SK-N-SH treated with all-trans-retinoic acid at 6 μM for 48 hours (cell line): ENCODE results near the gene RAD51B.

Experiments
- ATAC-seq: fragments of 200-7000 bp; cut with Tn5 transposase; 3 replicates; pipeline ENCODE4 v1.9.1; 2020; ENCODE audit warnings: mild to moderate bottlenecking, moderate library complexity
- ARNTL ChIP-seq: fragments of 450-650 bp; formaldehyde crosslinking; IDR thresholded peaks from 2 replicates; pipeline ENCODE4 v1.5.0; 2020; ENCODE audit warnings: low read depth, mild to moderate bottlenecking, moderate library complexity, borderline replicate concordance
- BACH2 ChIP-seq: fragments of 250-450 bp; sonication (Bioruptor Pico); IDR thresholded peaks from 2 replicates; pipeline ENCODE4 v1.9.0; 2021; ENCODE audit warnings: mild to moderate bottlenecking, borderline replicate concordance
- CREB5 ChIP-seq: fragments of 250-450 bp; sonication (Bioruptor Pico); IDR thresholded peaks from 2 replicates; pipeline ENCODE4 v1.5.1; 2020; ENCODE audit warnings: low read depth, mild to moderate bottlenecking, moderate library complexity
- CSDC2 ChIP-seq: fragments of 250-450 bp; sonication (Bioruptor Pico); IDR thresholded peaks from 2 replicates; pipeline ENCODE4 v1.5.0; 2020; ENCODE audit warnings: mild to moderate bottlenecking, moderate library complexity
- CSRNP3 ChIP-seq: fragments of 250-450 bp; sonication (Bioruptor Pico); IDR thresholded peaks from 2 replicates; pipeline ENCODE4 v1.5.1; 2021; ENCODE audit warnings: mild to moderate bottlenecking, moderate library complexity
- ESRRG ChIP-seq: fragments of 250-450 bp; sonication (Bioruptor Pico); IDR thresholded peaks from 2 replicates; pipeline ENCODE4 v1.6.1; 2021; ENCODE audit warnings: mild to moderate bottlenecking
- GLIS3 ChIP-seq: fragments of 250-450 bp; sonication (Bioruptor Pico); IDR thresholded peaks from 2 replicates; pipeline ENCODE4 v1.5.0; 2020; ENCODE audit warnings: mild to moderate bottlenecking, moderate library complexity
- ISL1 ChIP-seq: fragments of 250-450 bp; sonication (Bioruptor Pico); IDR thresholded peaks from 2 replicates; pipeline ENCODE4 v2.1.2; 2022; ENCODE audit warnings: mild to moderate bottlenecking, moderate library complexity
- OSR1 ChIP-seq: fragments of 250-450 bp; sonication (Bioruptor Pico); IDR thresholded peaks from 2 replicates; pipeline ENCODE4 v1.8.0; 2022; ENCODE audit warnings: moderate library complexity, mild to moderate bottlenecking, inconsistent platforms
- PATZ1 ChIP-seq: fragments of 250-450 bp; sonication (Bioruptor Pico); IDR thresholded peaks from 2 replicates; pipeline ENCODE4 v1.8.0; 2020; ENCODE audit warnings: mild to moderate bottlenecking, moderate library complexity, borderline replicate concordance
- POU6F1 ChIP-seq: fragments of 250-450 bp; sonication (Bioruptor Pico); IDR thresholded peaks from 2 replicates; pipeline ENCODE4 v1.8.0; 2021; ENCODE audit warnings: low read depth, mild to moderate bottlenecking, moderate library complexity, borderline replicate concordance
- RARB ChIP-seq: fragments of 250-450 bp; sonication (Bioruptor Pico); IDR thresholded peaks from 2 replicates; pipeline ENCODE4 v1.8.0; 2021; ENCODE audit warnings: mild to moderate bottlenecking, moderate library complexity
- SNAI2 ChIP-seq: fragments of 250-450 bp; sonication (Bioruptor Pico); IDR thresholded peaks from 2 replicates; pipeline ENCODE4 v1.5.0; 2020; ENCODE audit warnings: mild to moderate bottlenecking, moderate library complexity
- TCF4 ChIP-seq: fragments of 250-450 bp; sonication (Bioruptor Pico); IDR thresholded peaks from 2 replicates; pipeline ENCODE4 v1.8.0; 2021; ENCODE audit warnings: mild to moderate bottlenecking, moderate library complexity, borderline replicate concordance
- TSHZ2 ChIP-seq: fragments of 250-450 bp; sonication (Bioruptor Pico); IDR thresholded peaks from 2 replicates; pipeline ENCODE4 v1.5.0; 2020; ENCODE audit warnings: mild to moderate bottlenecking, moderate library complexity
- ZC3H10 ChIP-seq: fragments of 250-450 bp; sonication (Bioruptor Pico); IDR thresholded peaks from 2 replicates; pipeline ENCODE4 v1.5.1; 2021; ENCODE audit warnings: mild to moderate bottlenecking, moderate library complexity
- ZFP3 ChIP-seq: fragments of 250-450 bp; sonication (Bioruptor Pico); IDR thresholded peaks from 2 replicates; pipeline ENCODE4 v1.5.0; 2020; ENCODE audit warnings: mild to moderate bottlenecking, moderate library complexity
- ZNF8 ChIP-seq: fragments of 450-650 bp; formaldehyde crosslinking; IDR thresholded peaks from 2 replicates; pipeline ENCODE4 v1.5.0; 2020; ENCODE audit warnings: mild to moderate bottlenecking, moderate library complexity

The RAD51B gene

GRCh38 chr14:67951529-67952135 lies 132.1 kb downstream of the RAD51B start:
- TF ChIP-seq CREB5 = no peak
- TF ChIP-seq CSDC2 (CRISPR knock-in tag) = no peak
- TF ChIP-seq BACH2 = no peak
- TF ChIP-seq PATZ1 (CRISPR knock-in tag) = no peak
- TF ChIP-seq ISL1 = no peak
- no peak for TF ChIP-seq ESRRG (CRISPR knock-in tag)
- no peak for TF ChIP-seq CSRNP3 (CRISPR knock-in tag)
- no peak for TF ChIP-seq ARNTL (CRISPR knock-in tag)
- no peak for TF ChIP-seq TSHZ2 (CRISPR knock-in tag)
- TF ChIP-seq SNAI2 = no peak
- ATAC-seq = no peak

GRCh38 chr14:67952381-67952780 lies 132.8 kb downstream of the RAD51B start:
- ATAC-seq = no peak
- no peak for TF ChIP-seq CSRNP3 (CRISPR knock-in tag)
- no peak for TF ChIP-seq ZNF8
- TF ChIP-seq POU6F1 (CRISPR knock-in tag) = no peak
- no peak for TF ChIP-seq TCF4
- TF ChIP-seq, all 23 proteins: peak for 0

- TF ChIP-seq ZC3H10 (CRISPR knock-in tag) (no peak), TCF4 (no peak), GLIS3 (CRISPR knock-in tag) (no peak), RARB (CRISPR knock-in tag) (no peak), ESRRG (CRISPR knock-in tag) (no peak), OSR1 (CRISPR knock-in tag) (no peak), CSRNP3 (CRISPR knock-in tag) (no peak), ZNF8 (no peak), ZFP3 (CRISPR knock-in tag) (no peak)
- TF ChIP-seq, all 23 proteins: peak for 0
- no peak for ATAC-seq
Observed at GRCh38 chr14:67952786-67953185, 133.2 kb downstream of the RAD51B start.
